ENCODE measurements around the gene OR10H1. TPM values are rescaled to one million over a fixed set of nuclear protein-coding genes. Genes with fewer than 3 reads are reported as not detected.
A peak's percentile ranks its signal among the peaks of the same experiment; 100 is the strongest.
"Not testable (repeated sequence)": the region's sequence is repeated elsewhere in the genome, so short reads cannot be mapped to it uniquely, and the experiment has no call there.

OR10H1 gene
- not detected in 2 replicates for total RNA-seq

DNA sequence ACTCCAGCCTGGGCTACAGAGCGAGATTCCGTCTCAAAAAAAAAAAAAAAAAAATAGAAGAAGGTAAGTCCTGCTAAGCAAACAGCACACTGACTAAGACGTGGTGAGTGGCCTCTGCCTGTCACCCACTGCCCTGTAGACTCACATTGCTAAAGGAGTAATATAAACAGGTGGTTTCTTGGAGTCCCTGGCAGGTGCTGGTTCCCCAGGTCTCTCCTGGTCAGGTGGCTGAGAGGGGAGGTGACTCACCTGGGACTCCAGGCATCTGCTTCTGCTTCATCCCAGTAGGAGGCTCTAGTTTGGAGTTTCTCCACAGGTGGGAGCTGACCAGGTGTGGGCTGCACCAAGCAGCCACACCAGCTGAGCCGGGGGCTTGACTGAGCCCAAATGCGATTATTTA, at the start of gene OR10H1:
OR10H1 (minus strand) TSS at position 359 of the 400 bp plus-strand sequence. CDS start 7,627 bp downstream, outside the sequence.
- DNase-seq (ENCODE audit: low read depth in 2 of 2): no peak

DNA sequence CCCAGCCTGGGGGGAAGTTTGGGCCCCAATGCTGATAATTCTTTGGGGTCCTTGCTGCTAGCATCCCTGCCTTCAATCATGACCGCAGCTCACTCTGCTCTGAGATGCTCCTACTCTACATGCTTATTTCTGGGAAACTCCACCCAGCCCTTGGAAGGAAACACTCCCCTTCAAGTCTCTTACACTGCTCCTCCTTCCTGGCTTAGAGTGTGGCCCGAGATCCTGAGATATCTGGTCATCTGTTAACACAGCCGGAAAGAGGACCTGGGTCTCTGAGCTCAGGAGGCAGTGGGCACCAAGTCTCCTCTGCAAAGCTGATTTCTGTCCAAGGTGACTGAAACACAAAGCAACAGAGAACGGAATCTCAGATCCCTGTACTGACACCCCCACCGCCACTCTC, 49.4 kb upstream of the OR10H1 start:
- DNase-seq (ENCODE audit: low read depth in 2 of 2): no peak

- DNase-seq (ENCODE audit: low read depth in 2 of 2): no peak
Observed at GRCh38 chr19:15863272-15863671, 47.8 kb upstream of the OR10H1 start.

- no peak for DNase-seq (ENCODE audit: low read depth in 2 of 2)
Observed at GRCh38 chr19:15862444-15862843, 47.0 kb upstream of the OR10H1 start.

- no peak for DNase-seq (ENCODE audit: low read depth in 2 of 2)
Observed at GRCh38 chr19:15860522-15860921, 45.1 kb upstream of the OR10H1 start.

- DNase-seq (ENCODE audit: low read depth in 2 of 2): no peak
Observed at GRCh38 chr19:15859187-15859586, 43.7 kb upstream of the OR10H1 start.

GRCh38 chr19:15850385-15850784, 34.9 kb upstream of the OR10H1 start:
- DNase-seq (ENCODE audit: low read depth in 2 of 2): no peak

DNA sequence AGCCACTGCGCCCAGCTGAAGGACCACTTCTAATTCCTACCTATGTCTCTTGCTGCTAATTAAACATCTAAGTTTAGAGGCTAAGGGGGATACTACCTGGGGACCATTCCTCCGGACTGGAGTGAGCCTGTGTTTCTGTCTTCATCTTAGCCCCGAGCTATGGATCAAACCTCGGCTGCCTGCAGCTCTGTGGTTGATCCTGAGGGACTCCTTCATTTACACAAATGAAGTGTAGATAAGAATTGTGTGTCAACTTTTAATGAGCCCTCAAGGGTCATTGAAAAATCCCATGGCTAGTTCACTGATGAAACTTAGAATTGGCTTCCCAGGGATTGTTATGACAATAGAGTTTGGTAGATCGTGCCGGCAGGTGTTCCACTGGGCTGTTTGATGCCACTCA, 31.5 kb upstream of the OR10H1 start:
- no peak for DNase-seq (ENCODE audit: low read depth in 2 of 2)

DNA sequence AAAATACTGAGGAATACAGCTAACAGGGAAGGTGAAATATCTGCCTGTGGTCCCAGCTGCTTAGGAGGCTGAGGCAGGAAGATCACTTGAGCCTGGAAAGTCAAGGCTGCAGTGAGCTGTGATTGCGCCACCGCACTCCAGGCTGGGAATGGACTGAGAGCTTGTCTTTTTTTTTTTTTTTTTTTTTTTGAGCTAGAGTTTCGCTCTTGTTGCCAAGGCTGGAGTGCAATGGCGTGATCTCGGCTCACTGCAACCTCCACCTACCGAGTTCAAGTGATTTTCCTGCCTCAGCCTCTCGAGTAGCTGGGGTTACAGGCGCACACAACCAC, 28.4 kb upstream of the OR10H1 start:
- not testable (repeated sequence) for DNase-seq (ENCODE audit: low read depth in 2 of 2)

GRCh38 chr19:15843203-15843893, 27.9 kb upstream of the OR10H1 start:
- no peak for DNase-seq (ENCODE audit: low read depth in 2 of 2)

DNA sequence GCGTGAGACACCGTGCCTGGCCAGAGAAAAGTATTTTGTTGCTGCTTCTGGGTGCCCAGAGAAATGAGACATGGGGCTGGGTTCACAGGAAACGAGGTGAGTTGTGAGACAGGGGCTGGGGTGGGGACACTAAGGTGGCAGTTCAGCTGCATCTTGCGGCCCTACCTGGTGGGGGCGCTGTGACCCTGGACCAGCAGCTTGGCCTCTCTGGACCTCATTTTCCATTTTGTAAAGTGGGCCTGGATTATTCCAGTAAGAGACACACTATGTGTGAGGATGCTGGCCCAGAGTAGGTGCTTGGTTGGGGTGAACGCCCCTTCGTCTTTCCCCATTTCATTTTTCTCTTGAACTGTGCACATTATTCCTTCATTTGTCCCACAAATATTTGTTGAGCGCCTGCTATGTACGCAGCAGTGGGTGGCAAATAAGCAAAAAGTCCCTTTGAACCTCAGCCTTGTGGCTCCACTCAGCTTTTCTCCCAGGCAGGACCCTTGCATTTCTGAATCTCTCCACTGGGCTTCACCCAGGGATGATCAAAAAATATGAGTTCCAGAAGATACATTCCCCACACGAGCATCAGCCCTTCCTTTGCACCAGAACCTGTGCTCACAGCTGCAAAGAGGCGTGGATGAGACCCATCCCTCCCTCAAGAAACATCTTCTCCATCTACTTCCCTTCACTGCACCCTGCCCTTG, 26.6 kb upstream of the OR10H1 start:
- no peak for DNase-seq (ENCODE audit: low read depth in 2 of 2)

- no peak for DNase-seq (ENCODE audit: low read depth in 2 of 2)
Observed at GRCh38 chr19:15840833-15841232, 25.4 kb upstream of the OR10H1 start.

GRCh38 chr19:15839888-15840287, 24.4 kb upstream of the OR10H1 start:
- not testable (repeated sequence) for DNase-seq (ENCODE audit: low read depth in 2 of 2)

DNA sequence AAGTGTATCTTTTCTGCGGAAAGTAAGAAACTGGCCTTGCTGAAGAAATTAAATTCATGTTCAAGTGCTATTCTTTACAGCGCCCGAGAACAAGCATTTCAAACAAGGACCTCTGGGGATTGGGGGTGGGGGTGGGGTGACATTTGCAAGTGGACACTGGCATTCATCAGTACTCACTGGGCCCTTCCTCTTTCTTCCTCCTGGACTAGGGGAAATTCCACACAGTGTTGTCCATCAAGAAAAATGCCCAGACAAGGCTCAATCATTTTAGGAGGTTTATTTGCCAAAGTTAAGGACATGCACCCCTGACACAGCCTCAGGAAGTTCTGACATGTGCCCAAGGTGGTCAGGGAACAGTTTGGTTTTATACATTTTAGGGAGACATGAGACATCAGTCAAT, 22.9 kb upstream of the OR10H1 start:
- DNase-seq (ENCODE audit: low read depth in 2 of 2): no peak

DNA sequence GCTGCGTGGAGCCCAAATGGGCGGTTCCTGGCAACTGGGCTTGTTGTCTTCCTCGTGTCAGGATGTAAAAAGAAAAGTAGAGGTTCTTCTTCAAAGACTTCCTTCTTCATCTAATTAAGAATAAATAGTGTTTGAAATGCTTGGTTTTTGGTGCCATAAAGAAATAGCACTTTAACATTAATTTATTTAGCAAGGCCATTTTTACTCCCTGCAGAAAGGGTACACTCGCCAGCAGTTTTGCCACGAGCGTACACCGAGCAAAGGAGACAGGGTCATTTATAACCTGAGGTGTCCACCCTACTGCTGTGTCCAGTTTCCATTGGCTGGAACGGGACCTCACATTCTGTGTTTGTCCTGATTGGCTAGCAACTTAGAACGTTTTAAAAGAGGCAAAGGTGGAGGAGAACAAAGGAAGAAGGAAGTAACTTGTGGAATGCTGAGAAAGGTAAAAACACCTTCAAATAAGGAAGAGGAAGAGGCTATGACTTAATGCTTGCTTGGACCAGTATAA, 21.8 kb upstream of the OR10H1 start:
- no peak for DNase-seq (ENCODE audit: low read depth in 2 of 2)

- peak; percentile 92 to 93 for DNase-seq (ENCODE audit: low read depth in 2 of 2)
Observed at GRCh38 chr19:15836330-15837220, 21.1 kb upstream of the OR10H1 start.

DNA sequence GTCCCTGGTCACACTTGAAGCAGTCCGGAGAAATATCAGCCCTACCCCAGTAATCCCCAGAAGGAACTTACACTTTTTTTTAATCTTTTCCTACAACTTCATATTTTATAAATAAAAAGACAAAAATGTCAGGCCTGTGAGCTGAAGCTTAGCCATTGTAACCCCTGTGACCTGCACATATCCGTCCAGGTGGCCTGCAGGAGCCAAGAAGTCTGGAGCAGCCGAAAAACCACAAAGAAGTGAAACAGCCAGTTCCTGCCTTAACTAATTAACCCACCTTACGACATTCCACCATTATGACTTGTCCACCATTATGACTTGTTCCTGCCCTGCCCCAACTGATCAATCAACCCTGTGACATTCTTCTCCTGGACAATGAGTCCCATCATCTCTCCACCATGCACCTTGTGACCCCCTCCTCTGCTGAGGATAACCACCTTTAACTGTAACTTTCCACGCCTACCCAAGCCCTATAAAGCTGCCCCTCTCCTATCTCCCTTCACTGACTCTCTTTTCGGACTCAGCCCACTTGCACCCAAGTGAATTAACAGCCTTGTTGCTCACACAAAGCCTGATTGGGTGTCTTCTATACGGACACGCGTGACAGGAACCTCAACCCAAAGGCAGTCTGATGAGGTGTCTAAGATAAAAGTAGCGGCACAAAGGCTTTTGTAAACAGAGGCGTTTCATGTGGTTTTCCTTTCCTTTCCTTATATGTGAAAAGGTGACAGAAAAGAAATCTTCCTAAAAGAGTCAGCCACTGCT, 20.3 kb upstream of the OR10H1 start:
- not testable (repeated sequence) for DNase-seq (ENCODE audit: low read depth in 2 of 2)

DNA sequence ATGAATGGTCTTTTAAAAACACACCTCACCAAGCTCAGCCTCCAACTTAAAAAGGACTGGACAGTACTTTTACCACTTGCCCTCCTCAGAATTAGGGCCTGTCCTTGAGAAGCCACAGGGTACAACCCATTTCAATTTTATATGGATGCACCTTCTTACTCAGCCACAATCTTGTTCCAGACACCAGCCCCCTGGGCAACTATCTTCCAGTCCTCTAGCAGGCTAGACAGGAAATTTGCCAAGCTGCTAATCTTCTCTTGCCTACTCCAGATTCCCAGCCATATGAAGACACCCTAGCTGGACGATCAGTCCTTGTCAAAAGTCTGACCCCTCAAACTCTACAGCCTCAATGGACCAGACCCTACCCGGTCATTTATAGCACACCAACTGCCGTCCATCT, 18.8 kb upstream of the OR10H1 start:
- DNase-seq (ENCODE audit: low read depth in 2 of 2): not testable (repeated sequence)

DNA sequence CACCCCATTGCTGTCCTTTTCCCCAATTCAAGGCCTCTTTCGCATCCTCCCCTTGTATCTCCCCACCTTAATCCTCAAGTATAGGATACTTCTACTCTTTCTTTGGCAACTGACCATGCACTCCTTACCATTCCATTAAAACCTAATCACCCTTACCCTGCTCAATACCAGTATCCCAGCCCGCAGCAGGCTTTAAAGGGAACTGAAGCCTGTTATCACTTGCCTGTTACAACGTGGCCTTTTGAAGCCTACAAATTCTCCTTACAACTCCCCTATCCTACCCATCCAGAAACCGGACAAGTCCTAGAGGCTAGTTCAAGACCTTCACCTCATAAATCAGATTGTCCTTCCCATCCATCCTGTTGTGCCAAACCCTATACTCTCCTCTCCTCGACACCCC, 16.2 kb upstream of the OR10H1 start:
- DNase-seq (ENCODE audit: low read depth in 2 of 2): no peak

DNA sequence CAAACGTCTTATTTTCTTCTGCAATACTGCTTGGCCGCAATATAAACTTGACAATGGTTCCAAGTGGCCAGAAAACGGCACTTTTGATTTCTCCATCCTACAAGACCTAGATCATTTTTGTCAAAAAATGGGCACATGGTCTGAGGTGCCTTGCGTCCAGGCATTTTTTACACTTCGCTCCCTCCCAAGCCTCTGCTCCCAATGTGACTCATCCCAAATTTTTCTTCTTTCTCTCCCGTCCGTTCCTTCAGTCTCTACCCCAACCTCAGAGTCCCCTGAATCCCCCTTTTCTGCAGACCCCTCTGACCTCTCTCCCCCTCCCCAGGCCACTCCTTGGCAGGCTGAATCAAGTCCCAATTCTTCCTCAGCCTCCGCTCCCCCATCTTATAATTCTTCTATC, 14.3 kb upstream of the OR10H1 start:
- no peak for DNase-seq (ENCODE audit: low read depth in 2 of 2)

- no peak for DNase-seq (ENCODE audit: low read depth in 2 of 2)
Observed at GRCh38 chr19:15829306-15829698, 13.8 kb upstream of the OR10H1 start.

Measured in lung microvascular endothelial cell (primary cell).